H1 (cell line): Measurements from ENCODE around the gene SLC38A10. TPM values are rescaled to one million over a fixed set of nuclear protein-coding genes. Genes with fewer than 3 reads are reported as not detected.

ENCODE experiments used
- ATF2 ChIP-seq: IDR thresholded peaks from 2 replicates; pipeline ENCODE4 v1.6.1; 2012; ENCODE audit warnings: low read length, inconsistent platforms
- EP300 ChIP-seq, 2 experiments: IDR thresholded peaks; 1 replicate in 1 of 2; 2 replicates in 1 of 2; pipeline ENCODE4 v1.6.1; 2011 to 2012; ENCODE audit warnings: low read depth in 2 of 2, low read length in 2 of 2, mild to moderate bottlenecking in 2 of 2, borderline replicate concordance in 1 of 2, inconsistent platforms in 1 of 2, moderate library complexity in 1 of 2
- HDAC6 ChIP-seq: IDR thresholded peaks from one replicate; pipeline ENCODE4 v1.7.1; 2012; ENCODE audit warnings: low read depth, mild to moderate bottlenecking, inconsistent platforms, low read length, moderate library complexity
- SUZ12 ChIP-seq: fragments of 200-600 bp; sonication (generic); IDR thresholded peaks from 2 replicates; pipeline ENCODE4 v1.6.1; 2012; ENCODE audit warnings: mild to moderate bottlenecking, inconsistent platforms, low read length, moderate library complexity, mixed read lengths
- polyA plus RNA-seq, 7 experiments: library from polyadenylated mRNA; depleted of rRNA in 3 of 7; stranded (reverse) in 5 of 7; unstranded in 2 of 7; fragments of >200 nt in 5 of 7; fragments of 200-250 nt in 2 of 7; gene quantifications; 1 replicate in 5 of 7; 2 replicates in 1 of 7; 4 replicates in 1 of 7; pipeline versions ENCODE4 v1.2.1 to v1.2.3, GENCODE V29; 2011 to 2013; ENCODE audit warnings: missing spikeins in 2 of 7, mixed read lengths in 2 of 7
- total RNA-seq: library from RNA; stranded (reverse); fragmentation: NEBNext Ultra II Directional; extraction: Animal tissue kit (Norgen Biotek cat#: 25700); gene quantifications from 2 replicates; pipeline ENCODE4 v1.2.1, GENCODE V29; 2021

The SLC38A10 gene
- total and polyA plus RNA-seq, 2 of the 8 experiments (the other 6 are each of a cell fraction or from before 2014, with no cell fraction given) = 26.4 to 41.0 TPM

DNA sequence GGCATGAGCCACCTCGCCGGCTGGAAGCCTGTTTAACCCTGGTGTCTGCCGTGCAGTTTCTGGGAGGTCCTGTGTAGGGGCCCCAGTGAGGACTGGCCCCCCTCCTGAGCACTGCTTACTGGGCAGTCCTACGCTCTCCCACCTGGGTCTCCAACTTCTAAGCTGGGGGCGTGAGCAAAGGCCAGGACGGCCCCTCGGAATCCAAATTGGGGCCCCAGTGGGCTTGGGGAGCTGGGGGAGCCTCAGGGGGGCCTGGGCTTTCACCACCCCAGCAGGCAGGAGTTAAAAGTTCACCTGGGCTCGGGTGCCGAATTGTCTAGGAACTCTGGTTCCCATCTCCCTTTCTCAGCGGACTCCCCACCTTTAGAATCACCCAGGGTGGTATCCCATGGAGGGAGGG lies 7.2 kb upstream of the SLC38A10 start (continued):
- TF ChIP-seq SUZ12 = no peak
- TF ChIP-seq EP300 (IDR thresholded peaks at IDR 0.05; ENCODE audit: borderline replicate concordance in 1 of 2, low read depth in 2 of 2, low read length in 2 of 2) = no peak
- TF ChIP-seq ATF2 = no peak
- no peak for TF ChIP-seq HDAC6
- TF ChIP-seq, all 59 proteins: peak for 0
